Fibroblast of skin of abdomen (primary cell): ENCODE results near the gene PAQR5.
"Not testable (repeated sequence)": the region's sequence is repeated elsewhere in the genome, so short reads cannot be mapped to it uniquely, and the experiment has no call there.

ENCODE experiments used
- DNase-seq: peaks from one replicate; pipeline ENCODE4 v3.0.0-alpha.2; 2013

The PAQR5 gene

DNA sequence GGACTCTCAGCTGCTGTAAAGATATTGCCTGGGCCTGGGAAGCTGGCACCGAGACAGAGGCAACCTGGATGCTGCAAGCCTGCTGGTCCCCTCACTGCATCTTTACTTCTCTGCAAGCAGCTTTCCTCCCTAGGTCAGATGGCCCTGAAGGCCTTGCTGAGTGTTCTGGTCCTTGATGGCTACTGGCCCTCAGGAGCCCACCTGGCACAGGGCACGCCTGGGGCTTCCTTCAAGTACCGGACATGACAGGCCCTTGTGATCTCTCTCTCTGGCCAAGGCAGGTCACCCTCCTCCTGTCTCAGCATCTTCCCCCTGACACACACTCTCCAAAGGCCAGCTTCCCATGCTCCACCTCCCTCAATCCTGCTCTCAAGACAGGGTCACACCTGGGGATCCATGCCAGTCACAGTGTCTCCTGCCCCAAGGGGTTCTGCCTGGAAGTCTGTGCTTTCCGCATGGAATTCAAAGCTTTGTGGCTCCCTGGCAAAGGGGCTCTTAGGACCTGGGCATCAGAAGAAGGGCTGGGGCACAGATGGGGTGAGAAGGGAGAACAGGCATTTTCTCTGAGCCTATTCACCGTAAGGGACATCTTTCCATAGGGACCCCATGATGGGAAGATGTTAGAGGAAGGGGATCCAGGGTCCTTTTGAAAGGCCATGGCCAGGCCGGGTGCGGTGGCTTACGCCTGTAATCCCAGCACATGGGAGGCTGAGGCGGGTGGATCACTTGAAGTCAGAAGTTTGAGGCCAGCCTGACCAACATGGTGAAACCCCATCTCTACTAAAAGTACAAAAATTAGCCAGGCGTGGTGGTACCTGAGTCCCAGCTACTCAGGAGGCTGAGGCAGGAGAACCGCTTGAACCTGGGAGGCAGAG is 4.7 kb upstream of the PAQR5 start:
- DNase-seq, result no peak

DNA sequence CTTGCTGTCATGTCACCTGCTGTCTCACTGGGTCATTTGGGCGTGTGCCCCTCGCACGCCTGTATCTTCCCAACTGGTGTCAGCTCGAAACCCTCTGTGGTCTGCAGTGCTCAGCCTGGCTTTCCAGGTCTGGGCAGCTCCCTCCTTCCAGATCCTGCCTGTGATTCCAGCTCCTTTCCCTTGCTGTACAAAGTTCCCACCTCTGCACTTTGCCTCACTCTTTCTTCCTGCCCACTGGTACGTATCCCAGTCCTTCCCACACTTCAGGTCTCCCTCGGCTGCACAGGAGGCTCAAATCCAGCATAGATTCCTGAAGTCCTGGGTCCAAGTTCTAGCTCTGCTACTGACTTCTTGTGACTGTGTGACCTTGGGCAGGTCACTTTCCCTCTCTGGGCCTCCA is 2.1 kb upstream of the PAQR5 start:
- DNase-seq, result no peak

DNA sequence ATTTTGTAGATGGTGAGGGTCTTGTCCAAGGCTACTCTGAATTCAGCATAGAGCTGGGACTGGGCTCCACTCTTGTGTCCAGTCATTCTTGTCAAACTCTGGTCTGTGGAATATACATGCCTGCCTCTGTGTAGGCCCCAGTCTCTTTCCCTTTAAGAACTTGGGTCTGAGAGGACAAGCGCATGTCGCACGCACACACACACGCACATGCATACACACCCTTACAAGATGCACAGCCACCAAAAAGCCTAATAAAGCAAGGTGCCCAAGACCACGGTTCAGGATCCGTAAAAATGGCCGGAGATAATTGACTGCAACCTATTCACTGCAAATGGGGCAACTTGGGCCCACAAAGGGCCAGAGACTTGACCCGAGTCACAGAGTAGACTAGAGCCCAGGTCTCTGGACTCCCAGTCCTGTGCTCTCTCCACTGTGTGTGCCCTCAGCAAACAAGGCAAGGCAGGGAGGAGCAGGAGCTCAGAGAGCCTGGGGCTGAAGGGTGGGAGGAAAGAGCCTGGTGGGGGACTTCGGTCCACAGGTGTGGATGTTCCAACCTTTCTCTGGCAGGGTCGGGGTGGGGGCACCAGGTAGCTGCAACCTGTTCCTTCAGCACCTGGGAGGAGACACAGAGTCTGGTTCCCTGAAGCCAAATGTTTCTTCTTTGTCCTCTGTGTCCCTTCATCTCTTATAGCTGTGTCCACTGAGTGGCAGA is 914 bp upstream of the PAQR5 start:
- DNase-seq, result no peak

DNA sequence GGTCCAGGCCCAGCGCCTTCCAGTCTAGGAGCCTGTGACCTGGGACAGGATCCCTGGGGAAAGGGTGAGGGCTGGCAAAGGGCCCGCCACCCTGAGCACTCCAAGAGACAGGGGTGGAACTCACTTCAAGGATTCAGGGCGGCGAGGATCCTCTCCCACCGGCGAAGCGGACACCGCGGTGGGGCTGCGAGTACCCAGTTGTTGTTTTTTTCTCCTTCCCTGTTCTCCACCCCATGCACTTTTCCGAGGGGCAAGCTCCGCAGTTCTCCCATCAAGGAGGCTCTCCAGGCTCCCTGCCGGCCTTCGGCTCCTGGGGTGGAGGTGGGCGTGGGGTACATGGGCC is 387 bp upstream of the PAQR5 start:
- DNase-seq, result no peak

GRCh38 chr15:69299451-69299886 is 757 bp downstream of the PAQR5 start:
- DNase-seq, result no peak

- no peak for DNase-seq
These were observed 1.4 kb downstream of the PAQR5 start for GRCh38 chr15:69299943-69300588.

DNA sequence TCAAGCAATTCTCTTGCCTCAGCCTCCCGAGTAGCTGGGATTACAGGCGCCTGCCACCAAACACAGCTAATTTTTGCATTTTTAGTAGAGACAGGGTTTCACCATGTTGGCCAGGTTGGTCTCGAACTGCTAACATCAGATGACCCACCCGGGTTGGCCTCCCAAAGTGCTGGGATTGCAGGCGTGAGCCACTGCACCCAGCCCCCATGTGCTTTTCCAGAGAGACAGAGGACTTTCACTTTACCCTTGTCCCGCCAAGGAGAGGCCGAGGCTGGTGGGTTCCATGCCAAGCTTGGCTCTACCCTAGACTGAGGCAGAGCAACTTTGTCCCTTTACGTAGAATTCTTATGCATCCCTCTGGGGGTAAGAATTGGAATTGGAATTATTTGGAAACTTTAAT is 2.4 kb downstream of the PAQR5 start:
- not testable (repeated sequence) for DNase-seq

DNA sequence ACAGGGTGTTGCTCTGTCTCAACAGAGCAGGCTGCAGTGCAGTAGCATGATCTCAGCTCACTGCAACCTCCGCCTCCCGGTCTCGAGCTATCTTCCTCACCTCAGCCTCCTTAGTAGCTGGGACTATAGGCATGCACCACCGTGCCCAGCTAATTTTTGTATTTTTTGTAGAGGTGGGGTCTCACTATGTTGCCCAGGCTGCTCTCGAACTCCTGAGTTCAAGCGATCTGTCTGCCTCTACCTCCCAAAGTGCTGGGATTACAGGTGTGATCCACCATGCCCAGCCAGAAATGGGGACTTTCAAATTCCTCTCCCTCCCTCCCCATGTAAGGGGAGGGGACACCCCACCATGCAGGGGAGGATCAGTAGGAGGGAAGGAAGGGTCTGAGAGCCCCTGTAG is 3.4 kb downstream of the PAQR5 start:
- DNase-seq, result not testable (repeated sequence)

GRCh38 chr15:69302929-69303328 is 4.2 kb downstream of the PAQR5 start:
- DNase-seq, result no peak

- DNase-seq, result peak; percentile 30
These were observed 4.8 kb downstream of the PAQR5 start for GRCh38 chr15:69303337-69304181.

- DNase-seq, result peak; percentile 69
These were observed 5.5 kb downstream of the PAQR5 start for GRCh38 chr15:69304182-69304545.

- DNase-seq, result peak; percentile 79
These were observed 6.7 kb downstream of the PAQR5 start for GRCh38 chr15:69305204-69305931.

DNA sequence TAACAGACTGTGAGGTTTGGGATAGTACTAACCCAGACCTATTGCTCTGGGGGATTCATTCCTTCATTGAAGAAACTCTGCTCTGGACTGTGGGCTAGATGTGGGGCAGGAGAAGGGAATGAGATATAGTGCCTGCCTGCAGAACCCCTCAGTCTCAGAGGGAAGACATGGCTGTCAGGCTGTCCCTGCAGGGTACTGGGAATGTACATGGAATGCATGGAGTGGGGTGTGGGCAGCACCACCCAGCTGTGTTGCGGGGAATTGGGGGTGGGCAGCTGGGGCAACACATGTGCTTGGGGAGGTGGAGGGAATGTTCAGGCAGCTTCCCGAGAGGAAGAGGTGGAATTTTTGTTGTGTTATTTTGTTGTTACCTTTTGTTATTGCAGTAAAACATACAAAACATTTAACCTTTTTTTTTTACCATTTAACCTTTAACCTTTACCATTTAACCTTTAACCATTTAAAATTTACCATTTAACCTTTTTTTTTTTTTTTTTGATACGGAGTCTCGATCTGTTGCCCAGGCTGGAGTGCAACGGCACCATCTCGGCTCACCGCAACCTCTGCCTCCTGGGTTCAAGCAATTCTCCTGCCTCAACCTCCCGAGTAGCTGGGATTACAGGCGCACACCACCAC is 7.3 kb downstream of the PAQR5 start:
- DNase-seq, result no peak

- no peak for DNase-seq
These were observed 9.2 kb downstream of the PAQR5 start for GRCh38 chr15:69307939-69308338.

DNA sequence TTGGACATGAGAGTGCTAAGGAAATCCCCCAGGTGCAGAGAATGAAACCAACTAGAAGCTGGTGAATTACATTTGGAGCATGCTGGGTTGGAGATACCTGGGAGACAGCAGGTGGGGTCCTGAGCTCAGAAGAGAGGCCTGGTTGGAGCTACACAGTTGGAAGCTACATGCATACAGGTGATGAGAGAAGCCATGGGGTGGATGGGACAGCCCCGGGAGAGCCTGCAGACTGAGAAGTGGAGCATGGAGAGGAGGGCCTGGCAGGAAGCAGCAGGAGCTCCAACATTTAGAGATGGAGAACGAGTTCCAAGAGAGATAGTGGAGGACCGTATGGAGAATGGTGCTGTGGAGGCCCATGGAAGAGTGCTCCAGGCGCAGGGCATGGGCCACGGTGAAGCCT is 10.2 kb downstream of the PAQR5 start:
- no peak for DNase-seq

DNA sequence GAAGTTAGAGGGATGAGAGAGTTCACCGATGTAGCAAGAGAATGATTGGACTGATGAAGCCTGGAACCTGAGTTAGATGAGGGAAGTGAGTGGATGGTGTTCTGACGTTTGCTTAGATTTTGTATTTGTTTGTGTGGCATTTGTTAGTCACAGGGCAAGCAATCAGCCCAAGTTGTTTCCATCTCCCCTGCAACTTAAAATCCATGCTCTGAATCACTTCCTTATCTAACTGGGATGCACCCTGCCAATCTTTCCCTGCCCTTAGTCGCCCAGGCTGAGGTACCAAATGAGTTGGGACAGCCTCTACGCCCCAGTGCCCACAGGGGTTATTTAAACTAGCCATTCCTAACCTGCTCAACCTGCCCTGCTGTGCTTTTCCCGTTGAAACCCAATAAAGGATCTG is 12.6 kb downstream of the PAQR5 start:
- no peak for DNase-seq

GRCh38 chr15:69313432-69314000 is 14.8 kb downstream of the PAQR5 start:
- DNase-seq, result no peak

DNA sequence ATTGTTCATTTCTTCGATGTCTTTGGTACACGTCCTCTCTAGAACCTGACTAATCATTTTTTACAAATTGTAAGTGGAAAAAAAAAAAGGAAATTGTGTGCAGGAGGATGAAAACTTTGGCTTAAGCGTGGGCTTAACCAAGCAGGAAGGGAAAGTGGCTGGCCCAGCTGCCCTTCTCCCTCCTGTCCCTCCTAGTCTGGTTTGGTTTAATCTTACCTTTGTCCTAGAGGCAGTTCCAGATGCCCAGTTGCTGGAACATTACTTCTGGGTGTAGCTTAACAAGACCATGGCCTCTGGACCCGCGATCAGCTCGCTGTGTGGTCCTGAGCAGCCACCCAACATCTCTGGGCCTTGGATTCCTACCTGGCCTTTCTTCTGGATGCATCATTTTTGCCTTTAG is 15.4 kb downstream of the PAQR5 start:
- no peak for DNase-seq

DNA sequence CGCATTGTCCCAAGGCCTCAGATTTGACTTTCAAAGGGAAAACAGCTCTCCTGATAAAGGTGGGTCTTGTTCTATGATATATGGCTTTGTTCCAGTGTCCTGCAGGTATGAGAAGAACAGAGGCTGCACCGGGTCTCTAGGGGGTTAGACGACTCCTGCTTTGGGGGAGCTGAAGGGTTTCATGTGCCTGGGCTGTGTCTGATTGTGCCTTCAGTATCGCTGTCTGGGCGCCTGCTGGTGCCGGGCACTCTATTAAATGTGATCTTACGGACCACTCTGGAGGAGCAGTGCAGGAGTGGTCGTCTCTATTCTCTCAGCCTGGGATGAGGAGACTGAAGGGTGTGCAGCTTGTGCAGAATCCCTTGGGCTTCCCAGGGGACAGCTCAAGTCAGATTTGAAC is 16.0 kb downstream of the PAQR5 start:
- DNase-seq, result no peak

DNA sequence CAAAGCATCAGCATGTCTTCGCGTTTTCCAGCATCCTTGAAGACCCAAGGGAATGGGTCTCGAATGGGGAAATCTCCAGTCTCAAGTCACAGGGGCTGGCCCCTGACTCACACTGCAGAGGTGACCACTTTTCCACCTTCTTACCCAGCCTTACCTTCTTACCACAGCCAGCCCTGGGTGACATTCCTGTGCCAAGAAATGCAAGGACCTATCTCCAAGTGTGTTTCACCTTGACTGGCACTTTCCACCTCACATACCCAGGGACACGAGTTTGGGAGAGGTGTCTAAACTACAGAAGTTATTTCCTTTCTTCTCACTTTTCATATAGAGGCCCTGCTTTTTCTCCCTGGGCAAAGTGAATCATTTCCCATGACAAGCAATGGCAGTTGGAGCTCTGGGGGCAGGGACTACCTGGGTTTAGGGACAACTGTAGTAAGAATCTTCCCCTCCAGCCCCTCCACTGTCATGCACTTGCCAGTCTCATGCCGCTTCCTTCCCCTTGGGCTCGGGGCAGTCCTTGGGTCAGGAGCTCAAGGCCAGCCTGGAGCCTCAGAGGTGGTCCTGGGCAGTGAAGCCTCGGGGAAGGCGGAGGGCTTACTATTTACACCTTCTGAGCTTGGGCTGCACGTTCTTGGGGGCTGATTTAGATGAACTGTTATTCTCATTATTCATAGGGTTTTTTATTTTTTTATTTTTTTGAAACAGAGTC is 16.8 kb downstream of the PAQR5 start:
- DNase-seq, result no peak
